ENCODE measurements around the gene SIAH1.

GRCh38 chr16:48366165-48367093 is 18.8 kb downstream of the SIAH1 start:
- TF ChIP-seq CTCF (IDR thresholded peaks at IDR 0.05): no peak
- no peak for TF ChIP-seq POLR2A (IDR thresholded peaks at IDR 0.05)
